T-helper 1 cell (primary cell): ENCODE results near the gene SPATA20.
A peak's percentile ranks its signal among the peaks of the same experiment; 100 is the strongest.

ENCODE experiments used
- DNase-seq, 5 donors: peaks; one replicate each; pipeline ENCODE4 v3.0.0-alpha.2; 2012 to 2020

Gene SPATA20

DNA sequence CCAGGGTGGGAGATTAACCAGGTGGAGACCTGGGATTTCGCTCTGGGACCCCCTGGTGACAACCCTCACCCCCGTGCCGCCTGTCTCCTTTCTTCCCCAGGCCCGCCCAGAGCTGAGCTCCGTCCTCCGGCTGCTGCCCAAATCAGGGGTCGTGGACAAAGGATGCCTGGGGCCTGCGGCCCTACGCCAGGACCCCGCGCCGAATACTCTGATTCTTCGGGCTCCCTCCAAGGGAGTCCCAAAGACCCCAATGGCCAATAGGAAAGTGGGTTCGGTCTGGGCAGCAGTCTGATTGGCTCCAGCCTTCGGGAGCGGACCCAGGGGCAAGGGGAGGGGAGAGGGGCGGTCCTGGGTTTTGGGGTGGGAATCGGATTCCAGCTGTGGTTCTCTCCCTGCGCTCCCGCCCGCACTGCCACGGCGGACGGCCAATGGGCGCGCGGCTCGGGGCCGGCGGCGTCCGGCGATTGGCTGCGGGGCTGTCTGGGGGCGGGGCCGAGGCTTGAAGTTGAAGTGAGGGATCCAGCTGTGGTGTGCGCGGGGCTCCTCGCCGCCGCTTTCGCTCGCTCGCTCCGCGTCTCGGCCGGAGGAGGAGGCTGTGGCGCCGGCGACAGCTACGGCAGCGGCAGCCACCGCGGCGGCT lies 13.3 kb downstream of the SPATA20 start, which contains the start of gene CACNA1G:
Gene CACNA1G (plus strand): TSS at position 531 of the 640 bp plus-strand sequence. CDS start 745 bp downstream, outside the sequence.
- peak; percentile 73 to 82 (median 81) for DNase-seq

DNA sequence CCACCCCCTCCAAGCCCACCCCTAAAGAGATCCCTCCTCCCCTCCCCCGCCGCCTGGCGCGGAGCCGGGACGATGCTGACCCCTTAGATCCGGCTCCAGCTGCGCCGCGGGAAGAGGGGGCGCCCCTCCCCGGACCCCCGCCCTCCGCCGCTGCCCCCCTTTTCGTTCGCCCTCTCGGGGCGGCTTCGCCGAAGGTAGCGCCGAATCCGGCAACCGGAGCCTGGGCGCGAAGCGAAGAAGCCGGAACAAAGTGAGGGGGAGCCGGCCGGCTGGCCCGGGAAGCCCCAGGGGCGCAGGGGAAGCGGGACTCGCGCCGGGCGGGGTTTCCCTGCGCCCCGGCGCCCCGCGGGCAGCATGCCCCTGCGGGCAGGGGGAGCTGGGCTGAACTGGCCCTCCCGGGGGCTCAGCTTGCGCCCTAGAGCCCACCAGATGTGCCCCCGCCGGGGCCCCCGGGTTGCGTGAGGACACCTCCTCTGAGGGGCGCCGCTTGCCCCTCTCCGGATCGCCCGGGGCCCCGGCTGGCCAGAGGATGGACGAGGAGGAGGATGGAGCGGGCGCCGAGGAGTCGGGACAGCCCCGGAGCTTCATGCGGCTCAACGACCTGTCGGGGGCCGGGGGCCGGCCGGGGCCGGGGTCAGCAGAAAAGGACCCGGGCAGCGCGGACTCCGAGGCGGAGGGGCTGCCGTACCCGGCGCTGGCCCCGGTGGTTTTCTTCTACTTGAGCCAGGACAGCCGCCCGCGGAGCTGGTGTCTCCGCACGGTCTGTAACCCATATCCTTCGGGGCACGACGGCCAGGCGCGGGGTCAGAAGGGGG lies 14.2 kb downstream of the SPATA20 start:
- no peak for DNase-seq

DNA sequence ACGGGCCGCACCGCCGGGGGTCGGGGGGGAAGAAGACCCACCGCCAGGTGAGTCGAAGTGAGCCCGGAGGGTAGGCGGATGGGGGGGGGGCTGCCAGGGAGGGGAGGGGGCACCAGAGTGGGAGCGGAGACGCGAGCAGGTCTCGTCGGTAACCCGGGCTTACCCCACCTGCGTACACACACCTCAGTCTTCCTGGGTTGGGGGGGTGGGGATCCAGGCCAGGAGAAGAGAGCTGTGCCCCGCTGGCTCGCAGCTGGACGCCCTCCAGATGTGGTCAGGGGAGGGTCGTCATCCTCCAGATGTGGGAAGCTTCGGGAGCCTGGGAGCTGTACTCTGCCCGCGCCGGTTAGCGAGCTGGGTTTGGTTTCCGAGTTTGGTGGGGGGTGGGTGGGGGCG lies 14.8 kb downstream of the SPATA20 start:
- DNase-seq, result no peak

DNA sequence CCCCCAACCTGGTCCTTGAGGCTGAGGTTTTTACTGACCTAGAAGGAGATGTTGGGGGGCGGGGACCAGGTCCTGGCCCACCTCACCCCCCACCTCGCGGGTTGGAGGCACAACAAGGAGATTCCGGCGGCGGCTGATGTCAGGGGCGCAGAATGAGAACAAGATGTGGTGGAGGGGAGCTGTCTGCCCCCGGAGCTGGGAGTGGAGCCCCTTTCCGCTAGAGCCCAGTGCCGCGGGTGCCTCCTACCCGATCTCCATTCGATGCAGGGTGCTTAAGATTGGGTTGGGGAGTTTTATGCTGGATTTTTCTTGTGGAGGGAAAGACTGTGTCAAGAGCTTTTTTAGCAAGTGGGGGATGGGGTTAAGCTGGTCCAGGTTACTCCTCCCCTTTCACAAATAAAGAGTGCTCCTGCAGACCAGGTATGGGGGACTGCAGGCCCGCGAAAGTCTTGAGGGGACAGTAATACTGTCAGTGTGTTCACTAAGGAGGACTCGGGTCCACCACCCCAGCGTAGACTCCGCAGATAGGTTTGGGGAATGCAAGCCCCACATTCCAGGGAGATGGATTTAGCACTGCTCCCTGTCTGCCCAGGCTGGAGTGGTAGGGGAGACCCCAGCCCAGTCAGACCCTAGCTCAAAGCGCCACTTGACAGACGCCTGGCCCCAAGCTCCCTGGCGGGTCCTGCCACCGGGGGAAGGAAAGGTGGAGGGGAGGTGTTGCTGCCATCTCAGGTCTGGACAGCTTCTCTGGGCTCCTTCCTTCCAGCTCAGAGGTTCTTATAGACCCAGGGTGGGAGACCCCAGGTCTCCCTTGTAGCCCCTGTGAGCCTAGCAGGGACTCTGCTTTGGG lies 15.5 kb downstream of the SPATA20 start:
- DNase-seq, result no peak

DNA sequence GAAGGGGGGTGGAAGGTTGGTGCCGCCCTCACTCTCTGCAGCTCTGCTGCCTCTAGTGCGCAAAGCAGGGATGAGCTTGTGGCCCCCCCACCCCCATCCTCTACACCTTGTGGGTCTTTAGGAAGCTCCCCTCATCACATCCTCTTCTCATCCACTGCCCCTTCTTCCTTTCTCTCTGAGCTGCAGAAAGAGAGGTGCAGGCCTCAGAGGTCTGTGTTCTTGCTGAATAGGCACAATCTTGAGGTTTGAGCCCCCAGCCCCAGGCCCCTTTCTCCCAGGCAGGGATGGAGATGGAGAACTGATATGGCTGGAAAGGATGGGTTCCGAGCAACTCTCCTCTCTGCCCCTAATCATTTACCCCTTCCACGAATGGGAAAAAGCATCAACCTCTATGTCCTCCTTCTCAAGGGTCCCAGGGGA lies 16.1 kb downstream of the SPATA20 start:
- DNase-seq, result no peak

DNA sequence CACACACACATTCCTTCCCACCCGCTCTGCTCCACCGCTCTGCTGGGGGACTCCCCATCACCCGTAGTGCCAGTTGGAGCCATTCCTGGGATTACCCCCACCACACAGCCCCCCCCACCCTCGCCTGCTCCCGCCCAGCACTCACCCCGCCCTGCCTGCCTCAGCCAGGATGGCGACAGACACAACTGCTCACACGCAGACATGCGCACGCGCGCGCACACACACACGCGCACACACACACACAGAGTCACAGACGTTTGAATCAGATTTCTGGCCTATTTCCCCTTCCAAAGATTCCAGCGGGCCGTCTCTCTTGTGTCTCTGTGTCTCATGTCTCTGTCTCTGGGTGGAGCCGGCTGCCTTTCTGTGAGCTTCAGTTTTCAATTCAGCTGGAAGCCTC lies 17.9 kb downstream of the SPATA20 start:
- no peak for DNase-seq

DNA sequence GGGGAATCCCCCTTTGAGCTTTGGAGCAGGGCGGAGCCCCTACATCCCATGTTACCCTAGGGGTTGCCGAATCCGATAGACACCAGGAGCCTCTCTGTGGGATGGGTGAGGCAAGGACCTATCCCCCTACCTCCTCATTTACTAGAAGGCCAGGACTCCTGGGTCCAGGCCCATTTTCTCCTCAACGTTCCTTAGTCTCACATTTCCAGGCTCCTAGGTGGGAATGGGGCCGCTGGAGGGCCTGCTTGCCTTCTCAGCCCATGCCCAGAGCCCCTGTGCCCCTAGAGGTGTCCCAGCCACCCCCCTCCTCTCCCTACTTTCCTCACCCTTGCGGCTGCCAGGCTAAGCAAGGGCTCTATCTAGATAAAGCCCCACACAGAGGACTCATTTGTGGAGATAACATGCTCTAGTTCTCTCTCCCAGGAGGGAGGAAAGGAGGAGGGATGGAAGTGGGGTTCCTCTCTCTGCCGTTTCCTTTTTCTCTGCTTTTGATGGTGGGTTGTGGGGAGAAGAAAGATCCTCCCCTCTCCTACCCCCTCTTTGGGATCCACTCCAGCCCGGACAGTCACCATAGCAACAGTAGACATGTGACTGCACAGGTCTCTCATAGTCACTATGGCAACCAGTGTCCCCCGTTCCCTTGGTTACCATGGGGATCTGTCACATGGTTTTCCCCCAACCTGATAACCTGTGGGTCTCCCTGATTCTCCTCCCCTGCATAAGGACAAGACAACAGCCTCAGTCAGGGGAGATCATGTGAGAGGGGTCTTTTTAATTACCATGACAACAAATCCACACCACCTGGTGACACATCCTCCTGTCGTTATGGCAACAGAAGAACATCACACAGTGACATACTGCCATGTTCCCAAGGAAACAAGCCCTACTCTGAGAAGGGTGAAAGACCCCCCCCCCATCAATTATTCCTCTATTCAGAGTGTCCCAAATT lies 18.7 kb downstream of the SPATA20 start:
- no peak for DNase-seq

DNA sequence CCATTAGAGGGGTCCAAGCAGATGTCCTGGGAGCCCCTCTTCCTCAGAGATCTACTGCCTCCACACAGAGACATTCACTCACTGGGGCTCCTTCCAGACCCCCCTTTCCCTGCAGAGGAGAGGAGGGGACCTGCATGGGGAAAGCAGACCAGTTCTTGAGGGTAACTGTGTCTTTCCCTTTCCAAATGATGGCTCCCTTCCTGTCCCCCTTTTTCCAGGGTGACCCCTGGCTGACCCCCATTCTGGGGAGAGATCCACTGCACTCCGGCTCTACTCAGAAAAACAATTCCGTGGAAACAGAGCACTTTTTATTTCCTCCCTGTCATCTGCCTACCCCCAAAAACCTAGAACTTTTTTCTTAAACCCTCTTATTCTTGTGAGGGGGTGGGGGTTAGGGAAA lies 19.9 kb downstream of the SPATA20 start:
- DNase-seq, result no peak

DNA sequence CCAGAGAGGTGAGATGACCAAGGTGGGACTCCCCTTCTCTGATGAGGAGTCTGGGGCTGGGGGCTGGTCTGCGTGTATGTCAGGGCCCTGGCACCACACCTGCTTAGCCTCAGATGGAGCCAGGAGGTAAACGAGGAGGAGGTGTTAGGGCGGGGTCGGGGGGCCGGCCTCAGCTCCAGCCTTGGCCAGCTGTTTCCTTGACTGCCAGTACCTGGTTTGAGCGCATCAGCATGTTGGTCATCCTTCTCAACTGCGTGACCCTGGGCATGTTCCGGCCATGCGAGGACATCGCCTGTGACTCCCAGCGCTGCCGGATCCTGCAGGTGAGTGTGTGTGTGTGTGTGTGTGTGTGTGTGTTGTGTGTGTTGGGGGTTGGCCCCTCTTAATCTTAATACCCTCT lies 21.7 kb downstream of the SPATA20 start:
- no peak for DNase-seq

DNA sequence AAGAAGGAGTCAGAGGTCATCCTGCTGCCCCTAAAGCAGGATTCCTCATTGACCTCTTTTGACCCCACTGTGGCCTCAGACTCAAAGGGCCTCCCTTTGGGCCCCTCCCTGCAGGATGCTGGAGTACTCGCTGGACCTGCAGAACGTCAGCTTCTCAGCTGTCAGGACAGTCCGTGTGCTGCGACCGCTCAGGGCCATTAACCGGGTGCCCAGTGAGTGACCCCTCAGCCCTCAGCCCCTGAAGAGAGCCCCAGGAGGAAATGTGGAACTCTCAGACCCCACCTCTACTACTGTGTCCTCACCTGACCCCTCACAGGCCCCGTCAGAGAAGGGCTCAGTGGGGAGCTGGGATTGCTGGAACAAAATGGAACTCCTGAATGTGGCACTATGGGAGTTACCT lies 22.6 kb downstream of the SPATA20 start:
- no peak for DNase-seq

DNA sequence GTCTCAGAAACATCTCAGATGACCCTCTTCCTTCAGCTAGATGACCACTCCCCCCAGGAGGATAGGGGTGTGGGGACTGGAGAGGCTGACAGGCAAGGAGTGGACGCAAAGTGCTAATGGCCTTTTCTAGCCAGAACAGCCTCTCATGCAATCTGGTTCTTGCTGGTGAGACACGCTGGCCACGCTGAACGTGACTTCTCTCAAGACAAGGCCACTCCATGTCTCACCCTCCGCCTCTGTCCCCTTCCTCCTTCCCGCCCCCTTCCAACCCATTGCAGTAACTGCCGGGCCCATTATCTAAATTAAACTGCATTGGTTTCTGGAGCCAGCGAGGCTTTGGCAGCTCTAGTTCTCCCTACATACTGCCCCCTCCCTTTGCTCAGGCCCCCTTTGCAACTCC lies 23.1 kb downstream of the SPATA20 start:
- DNase-seq, result no peak

DNA sequence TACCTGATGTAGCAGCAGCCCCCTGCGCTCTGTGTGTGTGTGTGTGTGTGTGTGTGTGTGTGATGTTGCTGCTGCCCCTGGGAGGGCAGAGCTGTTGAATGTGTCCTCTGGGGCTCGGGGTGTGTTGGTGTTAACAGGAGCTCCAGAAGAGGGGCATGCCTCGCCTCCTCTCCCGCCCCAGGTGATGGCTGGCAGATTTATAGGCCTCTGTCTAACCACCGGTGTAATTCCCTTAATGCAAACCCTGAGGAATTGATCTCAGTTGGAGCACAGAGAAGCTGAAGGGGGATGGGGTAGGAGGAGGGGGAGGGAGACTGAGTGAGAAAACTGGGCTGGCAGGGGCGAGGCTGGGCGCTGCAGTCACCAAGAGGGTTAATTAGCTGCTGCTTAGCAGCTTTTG lies 23.6 kb downstream of the SPATA20 start:
- DNase-seq, result no peak

DNA sequence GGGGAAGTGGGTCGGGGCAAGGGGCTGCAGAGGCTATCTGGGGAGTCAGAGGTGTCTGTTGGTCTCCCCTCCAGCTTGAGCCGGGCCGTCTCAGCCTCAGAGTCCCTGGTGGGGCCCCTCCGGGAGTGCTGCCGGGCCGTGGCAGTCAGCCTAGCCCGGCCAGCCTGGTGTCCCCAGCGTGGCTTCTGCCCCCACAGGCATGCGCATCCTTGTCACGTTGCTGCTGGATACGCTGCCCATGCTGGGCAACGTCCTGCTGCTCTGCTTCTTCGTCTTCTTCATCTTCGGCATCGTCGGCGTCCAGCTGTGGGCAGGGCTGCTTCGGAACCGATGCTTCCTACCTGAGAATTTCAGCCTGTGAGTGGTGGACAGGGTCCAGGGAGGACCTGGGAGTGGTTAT lies 24.7 kb downstream of the SPATA20 start:
- DNase-seq, result no peak

DNA sequence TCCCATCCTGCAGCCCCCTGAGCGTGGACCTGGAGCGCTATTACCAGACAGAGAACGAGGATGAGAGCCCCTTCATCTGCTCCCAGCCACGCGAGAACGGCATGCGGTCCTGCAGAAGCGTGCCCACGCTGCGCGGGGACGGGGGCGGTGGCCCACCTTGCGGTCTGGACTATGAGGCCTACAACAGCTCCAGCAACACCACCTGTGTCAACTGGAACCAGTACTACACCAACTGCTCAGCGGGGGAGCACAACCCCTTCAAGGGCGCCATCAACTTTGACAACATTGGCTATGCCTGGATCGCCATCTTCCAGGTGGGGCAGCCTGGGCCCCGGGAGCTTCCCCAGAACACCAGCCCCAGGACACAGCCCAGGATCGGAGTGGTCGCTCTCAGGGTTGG lies 25.6 kb downstream of the SPATA20 start:
- DNase-seq, result no peak

DNA sequence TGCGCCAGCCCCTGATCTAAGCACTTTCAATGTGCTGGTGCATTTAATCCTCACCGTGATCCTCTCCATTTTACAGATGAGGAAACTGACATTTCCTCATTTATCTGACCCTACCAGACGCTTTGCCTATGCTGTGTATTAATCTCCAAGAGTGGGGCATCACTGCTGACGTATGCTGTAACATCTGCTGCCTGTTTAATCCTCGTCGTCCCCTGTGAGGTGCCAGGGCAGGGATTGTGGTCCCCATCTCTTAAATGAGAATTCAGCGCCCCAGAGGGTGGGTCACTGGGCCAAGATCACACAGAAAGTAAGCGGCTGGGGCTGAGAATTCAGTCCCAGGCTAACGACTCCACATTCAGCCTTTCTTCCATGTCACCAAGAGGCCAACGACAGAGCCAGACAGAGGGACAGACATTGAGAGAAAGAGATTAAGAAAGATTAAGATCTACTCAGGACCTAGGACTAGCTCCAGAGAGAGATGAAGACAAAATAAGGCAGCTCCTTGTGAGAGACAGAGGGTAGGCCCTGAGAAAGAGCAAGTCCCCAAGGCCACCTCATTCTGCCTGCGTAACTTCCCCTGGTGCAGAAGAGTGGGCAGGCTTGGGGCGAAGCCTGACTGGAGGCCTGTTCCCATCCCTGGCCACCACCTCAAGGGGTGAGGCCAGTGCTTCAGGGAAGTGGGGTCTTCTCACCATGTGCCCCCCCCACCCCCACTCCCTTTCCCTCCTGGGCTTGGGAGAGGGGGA lies 27.1 kb downstream of the SPATA20 start:
- no peak for DNase-seq

DNA sequence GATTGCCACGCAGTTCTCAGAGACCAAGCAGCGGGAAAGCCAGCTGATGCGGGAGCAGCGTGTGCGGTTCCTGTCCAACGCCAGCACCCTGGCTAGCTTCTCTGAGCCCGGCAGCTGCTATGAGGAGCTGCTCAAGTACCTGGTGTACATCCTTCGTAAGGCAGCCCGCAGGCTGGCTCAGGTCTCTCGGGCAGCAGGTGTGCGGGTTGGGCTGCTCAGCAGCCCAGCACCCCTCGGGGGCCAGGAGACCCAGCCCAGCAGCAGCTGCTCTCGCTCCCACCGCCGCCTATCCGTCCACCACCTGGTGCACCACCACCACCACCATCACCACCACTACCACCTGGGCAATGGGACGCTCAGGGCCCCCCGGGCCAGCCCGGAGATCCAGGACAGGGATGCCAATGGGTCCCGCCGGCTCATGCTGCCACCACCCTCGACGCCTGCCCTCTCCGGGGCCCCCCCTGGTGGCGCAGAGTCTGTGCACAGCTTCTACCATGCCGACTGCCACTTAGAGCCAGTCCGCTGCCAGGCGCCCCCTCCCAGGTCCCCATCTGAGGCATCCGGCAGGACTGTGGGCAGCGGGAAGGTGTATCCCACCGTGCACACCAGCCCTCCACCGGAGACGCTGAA lies 28.7 kb downstream of the SPATA20 start:
- DNase-seq, result no peak

DNA sequence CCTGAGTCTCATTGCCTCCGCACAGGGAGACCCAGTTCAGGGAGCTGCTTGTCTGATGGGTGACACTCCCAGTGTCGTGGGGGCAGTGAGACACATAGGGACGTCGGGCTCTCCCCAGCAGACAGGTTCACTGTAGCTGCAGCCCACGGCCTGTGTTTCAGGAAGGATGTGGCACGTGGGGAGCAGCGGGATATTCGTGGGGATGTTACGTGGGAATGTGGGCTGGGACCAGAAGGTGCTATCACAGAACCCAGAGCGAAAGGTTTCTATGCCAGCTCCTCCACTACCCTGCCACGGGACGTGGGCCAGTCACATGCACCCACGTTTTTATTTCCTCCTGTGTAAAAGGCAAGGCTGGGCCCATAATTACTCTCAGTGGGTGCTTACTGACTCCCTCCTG lies 29.9 kb downstream of the SPATA20 start:
- no peak for DNase-seq

DNA sequence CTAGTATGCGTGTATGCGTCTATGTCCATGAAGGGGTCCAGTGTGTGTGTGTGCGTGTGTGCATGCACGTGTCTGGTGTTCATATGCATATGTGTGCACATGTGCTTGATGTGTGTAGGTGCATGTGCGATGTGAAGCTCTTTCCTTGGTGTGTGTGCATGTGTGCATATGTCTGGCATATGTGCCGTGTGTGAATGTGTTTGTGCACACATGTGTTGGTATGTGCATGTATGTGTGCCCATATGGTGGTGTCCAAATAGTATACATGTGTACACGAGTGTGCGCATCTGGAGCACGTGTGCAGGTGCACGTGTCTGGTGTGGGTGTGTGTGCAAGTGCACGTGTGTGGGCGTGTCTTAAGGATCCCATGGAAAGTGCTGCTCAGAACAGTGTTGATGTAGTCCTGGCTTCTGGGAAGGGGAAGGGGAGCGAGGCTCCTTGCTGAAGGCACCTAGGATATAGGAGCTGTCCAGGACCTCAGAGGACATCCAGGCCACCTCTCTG lies 30.5 kb downstream of the SPATA20 start:
- DNase-seq, result no peak

DNA sequence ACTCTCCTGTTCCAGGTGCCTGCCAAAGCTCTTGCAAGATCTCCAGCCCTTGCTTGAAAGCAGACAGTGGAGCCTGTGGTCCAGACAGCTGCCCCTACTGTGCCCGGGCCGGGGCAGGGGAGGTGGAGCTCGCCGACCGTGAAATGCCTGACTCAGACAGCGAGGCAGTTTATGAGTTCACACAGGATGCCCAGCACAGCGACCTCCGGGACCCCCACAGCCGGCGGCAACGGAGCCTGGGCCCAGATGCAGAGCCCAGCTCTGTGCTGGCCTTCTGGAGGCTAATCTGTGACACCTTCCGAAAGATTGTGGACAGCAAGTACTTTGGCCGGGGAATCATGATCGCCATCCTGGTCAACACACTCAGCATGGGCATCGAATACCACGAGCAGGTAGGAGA lies 31.2 kb downstream of the SPATA20 start:
- DNase-seq, result no peak

DNA sequence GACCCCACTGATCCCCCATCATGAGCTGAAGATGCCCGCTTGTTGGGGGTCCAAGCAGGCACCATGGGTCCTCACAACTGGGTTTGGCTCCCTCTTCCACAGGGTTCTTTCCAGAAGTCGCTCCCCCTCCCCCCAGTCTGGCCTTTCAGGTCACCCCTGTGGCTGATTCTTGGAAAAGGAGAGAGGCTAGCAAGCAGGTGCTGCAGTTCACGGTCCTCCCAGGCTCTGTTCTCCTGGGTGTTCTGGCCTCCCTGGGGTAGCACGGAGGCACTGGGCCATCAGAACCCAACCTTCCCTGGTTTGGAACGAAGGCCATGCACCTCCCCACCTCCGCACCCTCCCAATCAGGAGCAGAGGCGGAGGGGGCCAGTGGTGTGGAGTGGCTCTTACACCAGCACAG lies 32.4 kb downstream of the SPATA20 start:
- DNase-seq, result no peak

DNA sequence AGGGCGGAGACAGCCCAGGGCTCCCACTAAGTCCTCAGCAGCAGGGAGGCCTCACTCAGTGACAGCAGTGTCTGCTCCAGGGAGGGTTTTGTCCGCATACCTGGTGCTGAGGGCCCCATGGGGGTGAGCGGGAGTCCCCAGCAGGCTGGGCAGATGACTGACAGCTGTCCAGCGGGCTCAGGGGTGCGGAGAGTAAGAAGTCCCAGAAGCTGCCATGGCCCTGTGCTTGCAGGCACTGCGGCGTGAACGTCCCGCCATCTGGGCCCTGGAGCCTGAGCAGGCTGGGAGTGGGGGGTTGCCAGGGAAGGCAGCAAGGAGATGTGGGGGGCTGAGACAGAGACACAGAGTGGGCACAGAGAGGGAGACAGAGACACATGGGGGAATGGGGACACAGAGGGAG lies 33.7 kb downstream of the SPATA20 start:
- DNase-seq, result no peak
